Stimulated activated CD4-positive, alpha-beta T cell treated with anti-CD3 and anti-CD28 coated beads, Interleukin-4, amount 100 ng/mL, for 48 hours (primary cell): ENCODE measurements around the gene UNC5B.

Experiments
- DNase-seq, 2 donors: peaks; one replicate each; pipeline ENCODE4 v3.0.0-alpha.2; 2020; ENCODE audit warnings: low read depth in 2 of 2

UNC5B gene

DNA sequence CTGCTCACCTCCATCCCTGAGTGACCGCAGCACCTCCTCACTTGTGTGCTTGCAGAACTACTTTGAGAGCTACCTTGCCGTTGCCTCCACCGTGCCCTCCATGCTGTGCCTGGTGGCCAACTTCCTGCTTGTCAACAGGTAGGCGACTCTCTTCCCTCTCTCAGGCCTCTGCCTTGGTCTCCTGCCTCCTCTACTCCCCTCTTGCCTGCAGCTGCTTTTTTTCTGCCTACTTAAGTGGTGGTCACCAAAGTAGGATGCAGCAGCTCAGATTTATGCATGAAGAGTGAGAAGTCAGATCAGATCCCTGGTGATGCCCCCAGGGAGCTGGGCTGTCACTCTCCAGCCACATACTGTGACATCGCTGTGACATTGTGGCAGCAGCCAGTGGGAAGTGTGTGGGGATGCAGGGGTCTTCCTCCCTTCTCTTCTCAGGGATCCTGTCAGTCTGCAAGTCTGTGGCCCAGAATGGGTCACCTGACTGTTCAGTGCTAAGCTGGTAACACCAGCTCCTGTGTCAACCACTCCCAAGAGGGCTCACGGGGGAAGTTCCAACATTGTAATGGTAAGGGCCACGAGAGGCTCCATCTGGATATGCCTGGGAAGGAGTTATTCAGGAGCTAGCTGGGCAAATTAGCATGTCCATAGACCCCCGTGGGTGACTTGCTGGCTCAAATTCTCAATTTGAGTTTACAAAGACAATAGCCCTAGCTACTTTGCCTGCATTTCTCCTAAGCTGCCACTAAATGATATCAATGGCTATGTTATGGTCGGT is 132.0 kb downstream of the UNC5B start:
- DNase-seq, result no peak

DNA sequence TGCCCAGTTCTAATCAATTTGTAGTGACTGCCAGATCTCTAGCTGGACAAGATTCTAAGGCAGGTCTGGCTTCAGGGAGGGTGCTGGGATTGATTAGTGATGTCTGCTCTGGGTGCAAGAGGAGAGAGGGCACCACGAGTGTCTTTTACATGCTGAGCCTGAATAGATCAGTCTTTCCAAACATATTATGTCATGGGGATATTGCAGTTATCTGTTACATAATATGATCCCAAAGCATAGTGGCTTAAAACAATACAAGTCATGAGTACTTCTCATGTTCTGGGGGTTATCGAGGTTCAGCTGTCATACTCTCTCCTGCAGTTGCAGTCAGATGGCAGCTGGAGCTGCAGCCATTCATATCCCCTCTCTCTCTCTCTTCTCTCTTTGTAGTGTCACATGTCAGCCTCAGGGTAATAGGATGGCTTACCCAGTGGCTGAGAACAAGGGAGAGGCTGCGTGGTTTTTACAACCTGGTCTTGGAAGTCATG is 132.7 kb downstream of the UNC5B start:
- no peak for DNase-seq

GRCh38 chr10:71345694-71346093 is 133.3 kb downstream of the UNC5B start:
- no peak for DNase-seq

DNA sequence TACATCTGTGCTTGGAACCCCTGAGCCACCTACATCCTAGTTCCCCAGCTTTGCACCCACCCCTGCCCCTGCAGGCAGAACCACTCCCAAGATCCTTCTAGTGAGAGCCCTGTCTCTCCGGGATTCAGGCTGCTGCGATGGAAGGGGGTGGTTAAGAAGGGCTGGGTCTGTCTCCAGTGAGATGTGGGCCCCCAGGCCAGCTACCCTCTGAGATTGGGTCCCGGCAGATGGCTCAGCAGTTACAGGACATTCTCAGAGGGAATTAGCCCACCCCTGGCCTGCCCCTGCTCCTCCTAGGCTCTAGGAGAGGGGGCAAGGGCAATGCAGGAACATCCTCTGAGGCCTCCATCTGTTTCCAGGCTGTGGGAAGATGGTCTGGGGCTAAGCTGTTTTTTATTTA is 134.4 kb downstream of the UNC5B start:
- no peak for DNase-seq

GRCh38 chr10:71347587-71348395 is 135.4 kb downstream of the UNC5B start:
- DNase-seq, result no peak

DNA sequence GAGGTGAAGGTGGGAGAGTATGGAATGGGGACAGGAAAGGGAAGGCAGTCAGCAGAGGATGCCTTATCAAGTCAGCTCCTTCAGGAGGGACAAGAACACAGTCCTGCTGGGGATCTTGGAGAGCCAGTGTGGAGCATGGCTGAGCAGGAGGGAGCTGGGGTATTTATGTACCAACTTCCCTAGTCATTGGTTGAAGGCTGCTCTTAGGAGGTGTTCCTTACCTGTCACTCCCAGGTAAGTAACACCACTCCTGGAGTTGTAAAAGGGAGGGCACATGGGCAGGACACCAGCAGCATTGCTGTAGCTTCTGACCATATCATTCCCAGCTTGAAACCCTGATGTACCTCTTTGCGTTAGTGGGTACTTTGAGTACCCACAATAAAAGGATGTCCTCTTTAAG is 136.5 kb downstream of the UNC5B start:
- no peak for DNase-seq

- DNase-seq, result no peak
These were observed 137.0 kb downstream of the UNC5B start for GRCh38 chr10:71349406-71349805.

DNA sequence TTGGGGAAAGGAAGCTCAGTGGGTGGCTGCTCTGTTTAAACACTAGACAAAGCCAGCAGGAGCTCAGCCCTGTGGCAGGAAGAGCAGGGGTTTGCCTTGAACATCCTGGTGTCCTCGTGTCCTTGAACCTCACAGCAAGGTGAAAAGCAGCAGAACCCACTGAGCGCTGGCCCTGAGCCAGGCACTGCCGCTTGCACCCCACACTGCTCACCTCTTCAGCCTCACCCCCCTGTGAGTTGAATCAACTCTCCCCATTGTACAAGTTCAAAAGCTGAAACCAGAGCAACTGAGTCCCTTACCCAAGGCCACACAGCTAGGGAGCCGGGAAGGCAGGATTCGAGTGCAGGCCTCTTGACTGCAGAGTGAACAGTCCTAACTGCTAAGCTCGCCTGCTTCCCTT is 138.7 kb downstream of the UNC5B start:
- no peak for DNase-seq

DNA sequence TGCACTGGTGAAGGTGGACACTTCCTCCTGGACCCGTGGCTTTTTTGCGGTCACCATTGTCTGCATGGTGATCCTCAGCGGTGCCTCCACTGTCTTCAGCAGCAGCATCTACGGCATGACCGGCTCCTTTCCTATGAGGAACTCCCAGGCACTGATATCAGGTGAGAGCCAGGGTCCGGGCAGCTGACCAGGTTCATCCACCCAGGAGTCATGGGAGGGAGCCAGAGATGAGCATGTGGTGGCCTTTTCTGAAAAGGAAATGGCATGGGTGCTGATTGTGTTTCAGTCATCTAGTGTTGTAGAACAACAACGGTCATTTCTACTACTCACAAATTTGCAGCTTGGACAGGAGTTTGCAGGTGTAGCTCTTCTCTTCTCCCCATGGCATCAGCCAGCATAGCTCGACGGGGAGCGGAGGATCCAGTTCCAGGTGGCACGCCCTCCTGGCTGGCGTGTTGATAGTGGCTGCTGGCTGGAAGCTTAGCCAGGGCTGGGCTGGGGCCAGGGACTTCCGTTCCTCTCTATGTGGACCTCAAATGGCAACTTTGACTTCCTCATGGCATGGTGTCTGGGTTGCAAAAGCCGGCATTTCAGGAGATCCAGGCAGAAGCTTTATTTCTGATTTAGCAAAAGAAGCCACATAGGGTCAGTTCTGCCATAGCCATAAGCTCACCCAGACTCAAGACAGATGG is 139.4 kb downstream of the UNC5B start:
- DNase-seq, result no peak
